GM12864 (cell line): ENCODE results near the gene RINL.
"Not testable (repeated sequence)": the region's sequence is repeated elsewhere in the genome, so short reads cannot be mapped to it uniquely, and the experiment has no call there.

Source experiments
- DNase-seq: peaks from one replicate; pipeline ENCODE4 v3.0.0-alpha.2; 2011; ENCODE audit warnings: low read depth
- H3K4me3 ChIP-seq: 2 replicates; pipeline ENCODE4 v1.5.1; 2011; ENCODE audit warnings: mild to moderate bottlenecking, low read depth, low read length, control low read depth
- CTCF ChIP-seq: IDR thresholded peaks from 2 replicates; pipeline ENCODE4 v1.5.1; 2011; ENCODE audit warnings: low read depth, mild to moderate bottlenecking, moderate library complexity, low read length, control low read depth, inconsistent platforms; ENCODE audit errors: missing control alignments

The RINL gene

GRCh38 chr19:38875656-38876395 lies 2.2 kb downstream of the RINL start:
- no peak for TF ChIP-seq CTCF
- no peak for DNase-seq
- no peak overlapping the region for H3K4me3 ChIP-seq

GRCh38 chr19:38873400-38873799 lies 4.7 kb downstream of the RINL start:
- DNase-seq = not testable (repeated sequence)

GRCh38 chr19:38870612-38871011 lies 7.5 kb downstream of the RINL start:
- TF ChIP-seq CTCF = no peak
- H3K4me3 ChIP-seq = no peak overlapping the region
- DNase-seq = no peak

More at GRCh38 chr19:38873400-38873799, 4.7 kb downstream of the RINL start:
- H3K4me3 ChIP-seq = not testable (repeated sequence)

GRCh38 chr19:38869836-38870607 lies 8.1 kb downstream of the RINL start:
- DNase-seq = no peak
- peak; percentile 92 for TF ChIP-seq CTCF
- peak overlapping the region; percentile 43 for H3K4me3 ChIP-seq

- no peak for DNase-seq
- no peak for TF ChIP-seq CTCF
- peak overlapping the region; percentile 43 for H3K4me3 ChIP-seq
Measured at GRCh38 chr19:38869160-38869835, 8.8 kb downstream of the RINL start.

GRCh38 chr19:38868551-38868950 lies 9.5 kb downstream of the RINL start:
- TF ChIP-seq CTCF = no peak
- DNase-seq = no peak
- no peak overlapping the region for H3K4me3 ChIP-seq

GRCh38 chr19:38867171-38867780 lies 10.8 kb downstream of the RINL start:
- no peak overlapping the region for H3K4me3 ChIP-seq
- TF ChIP-seq CTCF = no peak
- DNase-seq = no peak
